CD4-positive, alpha-beta T cell treated with Interleukin-21 for 1 hour (primary cell): ENCODE measurements around the gene IFI35.
"Not testable (repeated sequence)": the region's sequence is repeated elsewhere in the genome, so short reads cannot be mapped to it uniquely, and the experiment has no call there.

Source experiments
- DNase-seq: peaks from one replicate; pipeline ENCODE4 v3.0.0-alpha.2; 2020

The IFI35 gene

DNA sequence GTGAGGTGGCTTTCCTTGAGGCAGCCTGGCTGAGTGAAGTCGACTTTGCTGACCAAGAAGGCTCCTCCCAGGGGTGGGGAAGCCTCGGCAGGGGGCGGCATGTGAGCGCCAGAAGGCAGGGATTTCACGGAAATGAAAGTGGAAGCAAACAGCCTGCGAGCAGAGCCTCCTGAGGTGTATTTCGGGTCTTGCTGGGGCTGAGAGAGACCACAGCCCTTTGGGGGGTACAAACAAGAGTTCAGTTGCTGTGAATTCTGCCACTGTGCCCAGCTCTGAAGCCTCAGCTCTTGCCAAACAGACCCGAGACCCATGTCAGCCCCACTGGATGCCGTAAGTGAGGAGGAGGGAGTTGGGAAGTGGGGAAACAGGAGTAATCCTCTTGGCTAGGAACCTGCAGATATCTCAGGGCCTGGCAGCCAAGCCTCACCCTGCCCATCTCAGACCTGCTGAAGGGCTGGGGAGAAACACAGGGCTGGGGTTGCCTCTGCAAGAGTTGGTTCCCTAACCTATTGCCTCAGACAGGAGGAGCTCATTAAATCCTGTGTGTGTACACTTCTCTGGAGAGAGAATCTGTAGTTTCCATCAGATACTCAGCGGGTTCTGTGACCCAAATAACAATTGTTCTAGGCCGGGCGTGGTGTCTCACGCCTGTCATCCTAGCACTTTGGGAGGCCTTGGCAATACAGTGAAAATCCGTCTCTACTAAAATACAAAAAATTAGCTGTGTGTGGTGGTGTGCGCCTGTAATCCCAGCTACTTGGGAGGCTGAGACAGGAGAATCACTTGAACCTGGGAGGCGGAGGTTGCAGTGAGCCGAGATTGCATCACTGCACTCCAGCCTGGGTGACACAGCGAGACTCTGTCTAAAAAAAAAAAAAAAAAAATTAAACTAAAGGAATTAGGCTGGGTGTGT, at the start of gene IFI35:
IFI35 (plus strand) TSS at position 146 of the 913 bp plus-strand sequence; CDS start at position 310, 164 bp downstream.
- DNase-seq: peak; percentile 89

DNA sequence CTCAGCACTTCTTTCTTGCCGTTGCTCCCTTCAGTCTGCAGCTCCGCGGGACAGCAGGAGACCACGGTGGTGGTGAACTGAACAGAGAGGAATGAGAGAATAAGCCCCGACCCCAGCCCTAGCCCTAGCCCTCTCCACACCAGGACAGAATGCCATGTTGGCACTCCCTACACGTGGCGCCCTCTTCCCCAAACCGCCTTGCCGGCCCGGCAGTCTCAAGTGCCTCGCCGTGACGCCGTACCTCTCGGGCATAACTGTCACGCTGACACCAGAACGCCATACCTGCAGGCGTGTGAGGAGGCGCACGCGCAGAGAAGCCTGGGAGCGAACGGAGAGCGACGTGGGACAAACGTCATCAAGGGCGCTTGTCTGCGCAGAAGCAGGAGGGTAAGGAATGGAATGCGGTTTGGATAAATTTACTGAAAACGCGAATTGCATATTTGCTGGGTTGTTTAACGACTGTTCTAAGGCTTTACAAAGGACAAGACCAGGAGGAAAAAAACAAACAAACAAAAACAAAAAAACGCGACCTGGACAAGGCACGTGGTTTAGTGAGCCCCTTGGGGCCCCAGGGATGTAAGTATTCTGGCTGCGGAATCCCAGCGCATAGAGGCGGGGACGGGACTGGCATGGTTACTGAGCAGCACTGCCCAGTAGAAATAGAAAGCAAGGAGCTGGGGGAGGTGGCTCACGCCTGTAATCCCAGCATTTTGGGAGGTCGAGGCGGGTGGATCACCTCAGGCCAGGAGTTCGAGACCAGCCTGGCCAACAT, 42.2 kb upstream of the IFI35 start, which contains the start of gene AARSD1:
AARSD1 (minus strand) TSS at position 294 of the 772 bp plus-strand sequence; CDS start at position 280, 14 bp downstream.
- peak; percentile 93 for DNase-seq

GRCh38 chr17:42967925-42968324, 38.7 kb upstream of the IFI35 start:
- DNase-seq: no peak

DNA sequence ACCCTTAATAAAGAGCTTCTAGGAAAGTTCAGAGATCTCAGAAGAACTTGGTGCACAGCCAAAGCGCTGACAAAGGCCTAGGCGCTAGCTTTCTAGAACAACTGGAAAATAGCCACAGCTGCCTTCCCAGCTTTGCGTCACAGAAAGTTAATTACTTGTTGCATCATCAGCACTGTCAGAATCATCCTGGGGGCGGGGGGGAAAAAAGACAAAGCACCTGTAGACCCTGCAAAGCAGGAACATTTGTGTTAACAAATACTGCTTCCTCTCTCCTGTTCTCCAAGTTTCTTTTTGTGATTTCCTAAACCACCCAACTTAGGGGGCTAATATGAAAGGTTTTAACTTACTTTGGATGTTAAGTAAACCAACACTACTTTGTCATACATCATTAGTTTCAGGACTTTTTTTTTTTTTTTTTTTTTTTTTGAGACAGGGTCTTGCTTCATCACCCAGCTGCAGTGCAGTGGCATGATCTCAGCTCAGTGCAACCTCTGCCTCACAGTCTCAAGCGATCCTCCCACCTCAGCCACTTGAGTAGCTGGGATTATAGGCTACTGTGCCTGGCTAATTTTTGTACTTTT, 37.5 kb upstream of the IFI35 start:
- no peak for DNase-seq

DNA sequence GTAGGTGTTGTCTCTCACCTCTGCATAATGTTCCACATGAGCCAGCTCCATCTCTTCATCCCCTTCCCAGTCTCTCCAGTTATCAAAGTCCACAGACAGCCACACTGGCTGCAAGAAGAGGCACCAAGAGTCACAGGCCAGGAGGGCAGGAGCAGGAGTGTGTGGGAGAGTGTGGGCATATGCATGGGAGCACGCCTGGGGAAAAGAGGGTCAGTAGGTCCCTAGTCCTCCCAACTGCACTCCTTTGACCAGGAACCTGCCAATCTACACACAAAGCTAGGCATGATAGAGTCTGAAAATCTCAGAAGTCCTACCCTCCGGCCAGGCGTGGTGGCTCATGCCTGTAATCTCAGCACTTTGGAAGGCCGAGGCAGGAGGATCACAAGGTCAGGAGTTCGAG, 35.0 kb upstream of the IFI35 start:
- no peak for DNase-seq

- DNase-seq: not testable (repeated sequence)
Measured at GRCh38 chr17:42973323-42973722, 33.3 kb upstream of the IFI35 start.

DNA sequence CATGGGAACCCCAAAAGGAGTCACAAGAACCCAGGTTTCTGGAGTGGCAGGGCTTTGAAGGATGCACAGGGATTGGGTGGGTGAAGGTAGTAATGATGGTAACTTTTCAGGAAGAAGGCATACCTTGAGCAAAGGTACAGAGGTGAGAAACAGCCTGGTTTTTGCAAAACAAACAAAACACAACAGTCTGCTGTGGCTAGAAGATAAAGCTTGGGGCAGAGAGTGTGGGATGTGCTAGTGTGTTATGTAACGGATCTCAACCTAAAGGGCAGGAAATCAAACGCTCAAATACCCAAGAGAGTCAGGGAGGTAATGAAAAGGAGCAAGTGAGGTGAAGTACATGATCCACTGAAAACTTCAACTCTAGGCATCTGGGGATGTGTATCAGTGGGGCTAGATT, 31.3 kb upstream of the IFI35 start:
- no peak for DNase-seq

GRCh38 chr17:42975701-42976100, 30.9 kb upstream of the IFI35 start:
- DNase-seq: not testable (repeated sequence)

GRCh38 chr17:42979511-42980273, 26.9 kb upstream of the IFI35 start, which contains the start of gene PTGES3L:
Gene PTGES3L, minus strand, starts transcription at chr17:42980080. Its CDS starts 27 bp downstream, at chr17:42980053.
- peak; percentile 20 for DNase-seq

GRCh38 chr17:42980274-42980765, 26.3 kb upstream of the IFI35 start, which contains the start of gene RUNDC1:
Gene RUNDC1, plus strand, starts transcription at chr17:42980565. Its CDS starts 12 bp downstream, at chr17:42980577.
- DNase-seq: peak; percentile 91

- peak; percentile 56 for DNase-seq
Measured at GRCh38 chr17:42980766-42981397, 25.7 kb upstream of the IFI35 start.

DNA sequence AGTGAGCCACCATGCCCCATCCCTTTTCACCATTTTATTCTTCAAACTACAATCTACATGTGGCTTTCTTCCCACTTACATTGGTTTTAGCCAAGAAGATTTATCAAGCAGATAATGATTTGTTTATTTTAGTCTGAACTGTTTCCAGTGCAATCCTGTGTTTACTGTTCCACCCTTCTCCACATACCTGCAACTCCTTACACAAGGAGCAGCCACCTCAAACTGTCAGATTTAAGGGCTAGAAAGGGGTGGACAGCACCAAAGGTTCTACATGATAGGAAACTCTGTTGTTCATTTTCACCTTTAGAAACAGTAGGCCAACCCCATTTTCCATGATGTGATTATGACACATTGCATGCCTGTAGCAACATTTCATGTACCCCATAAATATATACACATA, 24.3 kb upstream of the IFI35 start:
- no peak for DNase-seq

- no peak for DNase-seq
Measured at GRCh38 chr17:42985225-42985624, 21.4 kb upstream of the IFI35 start.

GRCh38 chr17:42989141-42989540, 17.4 kb upstream of the IFI35 start:
- DNase-seq: no peak

DNA sequence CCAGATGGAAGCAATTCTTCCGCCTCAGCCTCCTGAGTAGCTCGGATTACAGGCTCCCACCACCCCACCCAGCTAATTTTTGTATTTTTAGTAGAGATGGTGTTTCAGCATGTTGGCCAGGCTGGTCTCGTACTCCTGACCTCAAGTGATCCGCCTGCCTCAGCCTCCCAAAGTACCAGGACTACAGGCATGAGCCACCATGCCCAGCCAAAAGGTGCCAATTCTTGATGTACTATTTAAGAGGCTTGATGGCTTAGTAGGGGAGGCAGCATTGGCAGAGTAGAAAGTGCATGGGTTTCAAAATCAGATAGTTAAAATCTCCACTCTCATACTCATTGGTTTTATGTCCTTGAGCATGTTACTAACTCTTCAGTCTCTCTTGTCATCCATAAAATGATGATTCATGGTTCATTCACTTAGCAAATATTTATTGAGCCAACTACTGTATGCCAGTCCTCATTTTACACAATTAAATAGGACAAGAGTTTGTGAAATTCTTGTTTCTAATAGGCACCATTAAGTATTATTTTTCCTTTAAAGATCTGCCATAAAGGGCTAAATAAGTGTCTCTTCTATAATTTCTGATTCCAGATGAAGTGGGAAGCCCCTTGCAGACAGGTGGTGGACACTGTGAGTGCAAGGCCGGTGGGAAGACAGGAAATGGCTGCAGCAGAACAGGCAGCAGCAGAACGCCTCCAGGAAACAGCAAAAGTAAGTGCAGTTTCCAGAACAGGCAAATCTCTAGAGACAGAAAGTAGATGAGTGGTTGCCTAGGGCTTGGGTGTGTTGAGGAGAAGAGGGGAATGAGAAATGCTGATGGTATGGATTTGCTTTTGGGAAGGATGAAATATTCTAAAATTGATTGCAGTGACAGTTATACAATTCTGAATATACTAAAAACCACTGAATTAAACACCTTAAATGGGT, 16.6 kb upstream of the IFI35 start:
- no peak for DNase-seq

DNA sequence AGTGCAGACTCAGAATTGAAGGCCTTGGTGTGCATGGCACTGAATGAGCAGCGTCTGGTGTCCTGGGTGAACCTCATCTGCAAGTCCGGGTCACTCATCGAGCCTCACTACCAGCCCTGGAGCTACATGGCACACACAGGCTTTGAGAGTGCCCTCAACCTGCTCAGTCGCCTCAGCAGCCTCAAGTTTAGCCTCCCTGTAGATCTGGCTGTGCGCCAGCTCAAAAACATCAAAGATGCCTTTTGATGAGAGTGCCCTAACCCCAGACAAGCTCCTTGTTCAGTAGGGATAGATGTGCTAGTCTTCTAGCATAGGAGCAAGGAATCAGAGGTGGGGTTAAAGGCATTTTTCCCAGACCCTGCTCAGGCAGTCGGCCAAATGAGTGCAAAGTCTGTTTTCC, 15.1 kb upstream of the IFI35 start:
- no peak for DNase-seq

GRCh38 chr17:42992872-42993271, 13.7 kb upstream of the IFI35 start:
- DNase-seq: no peak

- not testable (repeated sequence) for DNase-seq
Measured at GRCh38 chr17:42993913-42994312, 12.7 kb upstream of the IFI35 start.

- no peak for DNase-seq
Measured at GRCh38 chr17:42997390-42997983, 9.1 kb upstream of the IFI35 start.
